Measurements from ENCODE around the gene DUSP5. TPM values are rescaled to one million over a fixed set of nuclear protein-coding genes. Genes with fewer than 3 reads are reported as not detected.

Gene DUSP5
- total RNA-seq, 1 experiment from 2014 or later = 30.1 TPM

DNA sequence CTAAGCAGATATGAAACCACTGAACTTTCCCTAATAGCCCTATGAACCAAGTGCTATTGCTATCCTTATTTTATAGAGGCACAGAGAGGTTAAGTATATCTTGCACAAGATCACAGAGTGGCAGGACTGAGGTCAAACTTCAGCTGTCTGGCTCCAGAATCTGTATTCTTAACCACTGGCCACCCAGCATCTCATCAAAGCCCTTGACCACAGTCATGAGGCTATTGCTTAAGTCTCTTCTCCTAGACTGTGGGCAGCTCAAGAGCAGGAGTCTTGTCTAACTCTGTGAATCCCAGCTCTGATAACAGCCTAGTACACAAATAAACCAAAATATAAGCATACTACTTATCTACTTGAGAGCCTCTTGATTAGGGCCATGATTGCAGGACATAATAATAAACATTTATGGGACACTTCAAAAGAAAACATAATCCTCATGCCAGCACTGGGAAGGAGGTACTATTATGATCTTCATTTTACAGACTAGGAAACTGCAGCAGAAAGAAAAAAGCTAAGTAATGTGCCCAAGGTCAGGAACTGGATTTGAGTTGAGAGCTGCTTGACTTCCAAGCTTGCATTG, 47.3 kb downstream of the DUSP5 start:
- ChIA-PET CTCF (interaction anchor here (0.5 to 0.7 kb wide), 3 partner anchors 45 to 146 kb away, joined by 3 to 4 read pairs (median 4); no protein-coding TSS in a partner anchor), POLR2A (no interaction called here)
- ATAC-seq = no peak
- BruUV-seq (replicated peaks) = no TSS peak
- no peaks in the 10 kb centered on the region for H3K9me3 ChIP-seq (ENCODE audit: control insufficient read depth, insufficient read depth, low read depth, low read length)
- H3K36me3 ChIP-seq (ENCODE audit: control insufficient read depth, insufficient read depth, low read length) = no peaks in the 10 kb centered on the region
- no peak overlapping the region for H3K27ac ChIP-seq (ENCODE audit: low read length)
- no peak for DNase-seq (ENCODE audit: low read depth, low spot score)
- in situ Hi-C loops (cut with HindIII; ENCODE audit: low pct_unique_long_range_greater_than_20kb, low sequenced_read_pairs) (no loop called here), intact Hi-C loops (cut with micrococcal nuclease; ENCODE audit: unreplicated experiment) (loop anchor here (5.0 kb wide), 3 partner anchors 43 to 408 kb away; no protein-coding TSS in a partner anchor)
- H3K4me1 ChIP-seq (ENCODE audit: control insufficient read depth, insufficient read depth, low read length) = no peaks in the 10 kb centered on the region
- H3K27me3 ChIP-seq (ENCODE audit: control insufficient read depth, insufficient read depth, low read length) = peaks cover 16% of the 10 kb centered on the region; the same call in 1 of the 2 replicates
- no peak overlapping the region for H3K4me3 ChIP-seq (ENCODE audit: low read depth in 2 of 2, low read length in 2 of 2)
- TF ChIP-seq SIN3A (IDR thresholded peaks at IDR 0.05; ENCODE audit: borderline replicate concordance, insufficient read depth, low read depth, low read length) (no peak), POLR2AphosphoS5 (IDR thresholded peaks at IDR 0.05; ENCODE audit: low read depth, low read length) (no peak), TCF7L2 (IDR thresholded peaks at IDR 0.05; ENCODE audit: low read depth, low read length) (no peak)
- TF ChIP-seq, protein P1, sequence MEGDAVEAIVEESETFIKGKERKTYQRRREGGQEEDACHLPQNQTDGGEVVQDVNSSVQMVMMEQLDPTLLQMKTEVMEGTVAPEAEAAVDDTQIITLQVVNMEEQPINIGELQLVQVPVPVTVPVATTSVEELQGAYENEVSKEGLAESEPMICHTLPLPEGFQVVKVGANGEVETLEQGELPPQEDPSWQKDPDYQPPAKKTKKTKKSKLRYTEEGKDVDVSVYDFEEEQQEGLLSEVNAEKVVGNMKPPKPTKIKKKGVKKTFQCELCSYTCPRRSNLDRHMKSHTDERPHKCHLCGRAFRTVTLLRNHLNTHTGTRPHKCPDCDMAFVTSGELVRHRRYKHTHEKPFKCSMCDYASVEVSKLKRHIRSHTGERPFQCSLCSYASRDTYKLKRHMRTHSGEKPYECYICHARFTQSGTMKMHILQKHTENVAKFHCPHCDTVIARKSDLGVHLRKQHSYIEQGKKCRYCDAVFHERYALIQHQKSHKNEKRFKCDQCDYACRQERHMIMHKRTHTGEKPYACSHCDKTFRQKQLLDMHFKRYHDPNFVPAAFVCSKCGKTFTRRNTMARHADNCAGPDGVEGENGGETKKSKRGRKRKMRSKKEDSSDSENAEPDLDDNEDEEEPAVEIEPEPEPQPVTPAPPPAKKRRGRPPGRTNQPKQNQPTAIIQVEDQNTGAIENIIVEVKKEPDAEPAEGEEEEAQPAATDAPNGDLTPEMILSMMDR (IDR thresholded peaks at IDR 0.05) = no peak
- TF ChIP-seq, protein P2, sequence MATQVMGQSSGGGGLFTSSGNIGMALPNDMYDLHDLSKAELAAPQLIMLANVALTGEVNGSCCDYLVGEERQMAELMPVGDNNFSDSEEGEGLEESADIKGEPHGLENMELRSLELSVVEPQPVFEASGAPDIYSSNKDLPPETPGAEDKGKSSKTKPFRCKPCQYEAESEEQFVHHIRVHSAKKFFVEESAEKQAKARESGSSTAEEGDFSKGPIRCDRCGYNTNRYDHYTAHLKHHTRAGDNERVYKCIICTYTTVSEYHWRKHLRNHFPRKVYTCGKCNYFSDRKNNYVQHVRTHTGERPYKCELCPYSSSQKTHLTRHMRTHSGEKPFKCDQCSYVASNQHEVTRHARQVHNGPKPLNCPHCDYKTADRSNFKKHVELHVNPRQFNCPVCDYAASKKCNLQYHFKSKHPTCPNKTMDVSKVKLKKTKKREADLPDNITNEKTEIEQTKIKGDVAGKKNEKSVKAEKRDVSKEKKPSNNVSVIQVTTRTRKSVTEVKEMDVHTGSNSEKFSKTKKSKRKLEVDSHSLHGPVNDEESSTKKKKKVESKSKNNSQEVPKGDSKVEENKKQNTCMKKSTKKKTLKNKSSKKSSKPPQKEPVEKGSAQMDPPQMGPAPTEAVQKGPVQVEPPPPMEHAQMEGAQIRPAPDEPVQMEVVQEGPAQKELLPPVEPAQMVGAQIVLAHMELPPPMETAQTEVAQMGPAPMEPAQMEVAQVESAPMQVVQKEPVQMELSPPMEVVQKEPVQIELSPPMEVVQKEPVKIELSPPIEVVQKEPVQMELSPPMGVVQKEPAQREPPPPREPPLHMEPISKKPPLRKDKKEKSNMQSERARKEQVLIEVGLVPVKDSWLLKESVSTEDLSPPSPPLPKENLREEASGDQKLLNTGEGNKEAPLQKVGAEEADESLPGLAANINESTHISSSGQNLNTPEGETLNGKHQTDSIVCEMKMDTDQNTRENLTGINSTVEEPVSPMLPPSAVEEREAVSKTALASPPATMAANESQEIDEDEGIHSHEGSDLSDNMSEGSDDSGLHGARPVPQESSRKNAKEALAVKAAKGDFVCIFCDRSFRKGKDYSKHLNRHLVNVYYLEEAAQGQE (IDR thresholded peaks at IDR 0.05; ENCODE audit: insufficient read depth in 1 of 2, low read depth in 2 of 2, low read length in 1 of 2) = no peak

DNA sequence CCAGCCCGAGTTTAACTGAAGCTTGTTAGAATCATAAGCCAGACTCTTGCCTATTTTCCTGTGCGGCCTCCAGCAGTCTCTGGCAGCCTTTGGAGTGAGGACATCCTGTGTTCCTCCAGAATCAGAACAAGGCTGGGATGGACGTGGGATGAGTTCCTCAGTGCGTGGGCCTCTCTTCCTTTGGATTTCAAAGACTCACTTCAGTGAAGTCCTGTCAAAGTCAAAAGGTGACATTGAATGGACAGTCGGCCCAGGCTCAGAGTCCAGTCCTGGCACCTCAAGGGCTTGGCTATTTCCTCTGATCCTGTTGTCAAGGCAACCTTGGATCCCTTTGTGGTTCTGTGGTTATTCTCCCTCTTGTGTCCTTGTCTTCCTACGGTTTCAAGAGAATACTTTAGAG, 48.4 kb downstream of the DUSP5 start:
- intact Hi-C loops (cut with micrococcal nuclease; ENCODE audit: unreplicated experiment) = loop anchor here (2.0 to 5.0 kb wide), 4 partner anchors 44 to 409 kb away; no protein-coding TSS in a partner anchor
- no peak overlapping the region for H3K4me3 ChIP-seq (ENCODE audit: low read depth in 2 of 2, low read length in 2 of 2)
- DNase-seq (ENCODE audit: low read depth, low spot score) = no peak
- H3K27me3 ChIP-seq (ENCODE audit: control insufficient read depth, insufficient read depth, low read length) = peaks cover 18% of the 10 kb centered on the region; the same call in 1 of the 2 replicates
- ChIA-PET POLR2A (no interaction called here), CTCF (interaction anchor here (0.6 kb wide), 1 partner anchor 241 kb away, joined by 7 read pairs; the partner anchor contains the start of gene SMNDC1)
- ATAC-seq = no peak
- H3K9me3 ChIP-seq (ENCODE audit: control insufficient read depth, insufficient read depth, low read depth, low read length) = no peaks in the 10 kb centered on the region
- H3K27ac ChIP-seq (ENCODE audit: low read length) = no peak overlapping the region
- in situ Hi-C loops (cut with HindIII; ENCODE audit: low pct_unique_long_range_greater_than_20kb, low sequenced_read_pairs) = no loop called here
- H3K36me3 ChIP-seq (ENCODE audit: control insufficient read depth, insufficient read depth, low read length) = no peaks in the 10 kb centered on the region
- H3K4me1 ChIP-seq (ENCODE audit: control insufficient read depth, insufficient read depth, low read length) = no peaks in the 10 kb centered on the region
- TF ChIP-seq, protein P1 (IDR thresholded peaks at IDR 0.05) = no peak
- TF ChIP-seq SIN3A (IDR thresholded peaks at IDR 0.05; ENCODE audit: borderline replicate concordance, insufficient read depth, low read depth, low read length) = no peak
- no TSS peak for BruUV-seq (replicated peaks)
